Measurements from ENCODE around the gene PLCB1.

DNA sequence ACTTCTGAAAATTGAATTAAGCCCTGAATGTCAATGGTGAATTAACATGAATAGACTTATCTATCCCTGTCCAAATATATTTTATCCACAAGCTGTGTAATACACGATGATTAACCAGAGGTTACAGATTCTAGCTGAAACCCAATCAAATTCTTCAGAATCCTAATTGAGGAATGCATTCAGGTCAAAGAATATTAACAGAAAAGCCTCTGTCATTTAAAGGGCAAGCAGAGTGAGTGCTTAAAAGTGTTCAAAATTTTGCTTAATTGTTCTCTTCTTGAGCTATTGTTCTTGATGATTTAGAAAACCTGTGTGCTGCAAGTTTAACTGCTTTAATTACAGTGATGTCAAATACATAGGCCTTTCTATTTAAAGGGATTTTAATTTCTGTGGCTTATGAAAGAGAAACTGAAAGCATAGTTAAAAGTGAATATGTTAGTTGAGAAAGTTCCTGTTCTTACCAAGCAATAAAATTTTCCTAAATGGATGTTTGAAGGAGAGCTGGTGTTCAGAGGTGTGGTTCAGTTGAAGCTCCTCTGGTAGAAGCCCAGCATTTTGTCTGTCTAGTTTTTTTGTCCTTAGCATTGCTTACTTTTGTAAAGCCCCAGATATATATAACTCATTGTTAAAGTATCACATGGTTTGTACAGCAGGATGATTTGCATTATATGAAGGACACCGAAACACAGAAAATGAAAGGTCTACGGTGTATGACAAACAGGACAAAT is 470.5 kb downstream of the PLCB1 start:
- TF ChIP-seq EZH2 (IDR thresholded peaks at IDR 0.05; ENCODE audit: insufficient read depth, low read length): no peak
- TF ChIP-seq, protein P1, sequence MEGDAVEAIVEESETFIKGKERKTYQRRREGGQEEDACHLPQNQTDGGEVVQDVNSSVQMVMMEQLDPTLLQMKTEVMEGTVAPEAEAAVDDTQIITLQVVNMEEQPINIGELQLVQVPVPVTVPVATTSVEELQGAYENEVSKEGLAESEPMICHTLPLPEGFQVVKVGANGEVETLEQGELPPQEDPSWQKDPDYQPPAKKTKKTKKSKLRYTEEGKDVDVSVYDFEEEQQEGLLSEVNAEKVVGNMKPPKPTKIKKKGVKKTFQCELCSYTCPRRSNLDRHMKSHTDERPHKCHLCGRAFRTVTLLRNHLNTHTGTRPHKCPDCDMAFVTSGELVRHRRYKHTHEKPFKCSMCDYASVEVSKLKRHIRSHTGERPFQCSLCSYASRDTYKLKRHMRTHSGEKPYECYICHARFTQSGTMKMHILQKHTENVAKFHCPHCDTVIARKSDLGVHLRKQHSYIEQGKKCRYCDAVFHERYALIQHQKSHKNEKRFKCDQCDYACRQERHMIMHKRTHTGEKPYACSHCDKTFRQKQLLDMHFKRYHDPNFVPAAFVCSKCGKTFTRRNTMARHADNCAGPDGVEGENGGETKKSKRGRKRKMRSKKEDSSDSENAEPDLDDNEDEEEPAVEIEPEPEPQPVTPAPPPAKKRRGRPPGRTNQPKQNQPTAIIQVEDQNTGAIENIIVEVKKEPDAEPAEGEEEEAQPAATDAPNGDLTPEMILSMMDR (IDR thresholded peaks at IDR 0.05; ENCODE audit: insufficient read depth, low read depth, low read length): no peak

All from astrocyte (in vitro differentiated cells and primary cell).